ENCODE results near the gene DTNB.

The DTNB gene

GRCh38 chr2:25467743-25468142 lies 205.6 kb downstream of the DTNB start:
- Histone ChIP-seq H3K27ac (replicated peaks) (no peak overlapping the region), H3K27me3 (ENCODE audit: insufficient read depth, poor library complexity, severe bottlenecking) (no peaks in the 10 kb centered on the region), H3K4me3 (replicated peaks; ENCODE audit: insufficient read depth, low read length) (no peak overlapping the region)
- DNase-seq (ENCODE audit: low read depth in 1 of 2, low spot score in 1 of 2) = no peak
- no peak for TF ChIP-seq GABPA (IDR thresholded peaks at IDR 0.05; ENCODE audit: low read depth)
- TF ChIP-seq, protein P1, sequence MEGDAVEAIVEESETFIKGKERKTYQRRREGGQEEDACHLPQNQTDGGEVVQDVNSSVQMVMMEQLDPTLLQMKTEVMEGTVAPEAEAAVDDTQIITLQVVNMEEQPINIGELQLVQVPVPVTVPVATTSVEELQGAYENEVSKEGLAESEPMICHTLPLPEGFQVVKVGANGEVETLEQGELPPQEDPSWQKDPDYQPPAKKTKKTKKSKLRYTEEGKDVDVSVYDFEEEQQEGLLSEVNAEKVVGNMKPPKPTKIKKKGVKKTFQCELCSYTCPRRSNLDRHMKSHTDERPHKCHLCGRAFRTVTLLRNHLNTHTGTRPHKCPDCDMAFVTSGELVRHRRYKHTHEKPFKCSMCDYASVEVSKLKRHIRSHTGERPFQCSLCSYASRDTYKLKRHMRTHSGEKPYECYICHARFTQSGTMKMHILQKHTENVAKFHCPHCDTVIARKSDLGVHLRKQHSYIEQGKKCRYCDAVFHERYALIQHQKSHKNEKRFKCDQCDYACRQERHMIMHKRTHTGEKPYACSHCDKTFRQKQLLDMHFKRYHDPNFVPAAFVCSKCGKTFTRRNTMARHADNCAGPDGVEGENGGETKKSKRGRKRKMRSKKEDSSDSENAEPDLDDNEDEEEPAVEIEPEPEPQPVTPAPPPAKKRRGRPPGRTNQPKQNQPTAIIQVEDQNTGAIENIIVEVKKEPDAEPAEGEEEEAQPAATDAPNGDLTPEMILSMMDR (IDR thresholded peaks at IDR 0.05; ENCODE audit: insufficient read depth, low read length) = no peak
- TF ChIP-seq, protein P2, sequence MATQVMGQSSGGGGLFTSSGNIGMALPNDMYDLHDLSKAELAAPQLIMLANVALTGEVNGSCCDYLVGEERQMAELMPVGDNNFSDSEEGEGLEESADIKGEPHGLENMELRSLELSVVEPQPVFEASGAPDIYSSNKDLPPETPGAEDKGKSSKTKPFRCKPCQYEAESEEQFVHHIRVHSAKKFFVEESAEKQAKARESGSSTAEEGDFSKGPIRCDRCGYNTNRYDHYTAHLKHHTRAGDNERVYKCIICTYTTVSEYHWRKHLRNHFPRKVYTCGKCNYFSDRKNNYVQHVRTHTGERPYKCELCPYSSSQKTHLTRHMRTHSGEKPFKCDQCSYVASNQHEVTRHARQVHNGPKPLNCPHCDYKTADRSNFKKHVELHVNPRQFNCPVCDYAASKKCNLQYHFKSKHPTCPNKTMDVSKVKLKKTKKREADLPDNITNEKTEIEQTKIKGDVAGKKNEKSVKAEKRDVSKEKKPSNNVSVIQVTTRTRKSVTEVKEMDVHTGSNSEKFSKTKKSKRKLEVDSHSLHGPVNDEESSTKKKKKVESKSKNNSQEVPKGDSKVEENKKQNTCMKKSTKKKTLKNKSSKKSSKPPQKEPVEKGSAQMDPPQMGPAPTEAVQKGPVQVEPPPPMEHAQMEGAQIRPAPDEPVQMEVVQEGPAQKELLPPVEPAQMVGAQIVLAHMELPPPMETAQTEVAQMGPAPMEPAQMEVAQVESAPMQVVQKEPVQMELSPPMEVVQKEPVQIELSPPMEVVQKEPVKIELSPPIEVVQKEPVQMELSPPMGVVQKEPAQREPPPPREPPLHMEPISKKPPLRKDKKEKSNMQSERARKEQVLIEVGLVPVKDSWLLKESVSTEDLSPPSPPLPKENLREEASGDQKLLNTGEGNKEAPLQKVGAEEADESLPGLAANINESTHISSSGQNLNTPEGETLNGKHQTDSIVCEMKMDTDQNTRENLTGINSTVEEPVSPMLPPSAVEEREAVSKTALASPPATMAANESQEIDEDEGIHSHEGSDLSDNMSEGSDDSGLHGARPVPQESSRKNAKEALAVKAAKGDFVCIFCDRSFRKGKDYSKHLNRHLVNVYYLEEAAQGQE (IDR thresholded peaks at IDR 0.05; ENCODE audit: insufficient replicate concordance, low read depth) = no peak

- H3K27ac ChIP-seq (replicated peaks) = no peak overlapping the region
- H3K4me3 ChIP-seq (replicated peaks; ENCODE audit: insufficient read depth, low read length) = no peak overlapping the region
- DNase-seq (ENCODE audit: low read depth in 1 of 2, low spot score in 1 of 2) = no peak
- TF ChIP-seq POLR2AphosphoS5 (IDR thresholded peaks at IDR 0.05; ENCODE audit: low read depth) (no peak), SPI1 (IDR thresholded peaks at IDR 0.05; ENCODE audit: borderline replicate concordance, low read depth) (no peak), GABPA (IDR thresholded peaks at IDR 0.05; ENCODE audit: low read depth) (no peak)
- TF ChIP-seq, protein P2 (IDR thresholded peaks at IDR 0.05; ENCODE audit: insufficient replicate concordance, low read depth) = no peak
- TF ChIP-seq, protein P1 (IDR thresholded peaks at IDR 0.05; ENCODE audit: insufficient read depth, low read length) = no peak
- H3K27me3 ChIP-seq (ENCODE audit: insufficient read depth, poor library complexity, severe bottlenecking) = no peaks in the 10 kb centered on the region
Measured at GRCh38 chr2:25462021-25462420, 211.4 kb downstream of the DTNB start.

- no peak for DNase-seq (ENCODE audit: low read depth in 1 of 2, low spot score in 1 of 2)
- Histone ChIP-seq H3K4me3 (replicated peaks; ENCODE audit: insufficient read depth, low read length) (no peak overlapping the region), H3K27ac (replicated peaks) (no peak overlapping the region)
Measured at GRCh38 chr2:25460261-25460905, 213.0 kb downstream of the DTNB start.

GRCh38 chr2:25454824-25455611 lies 218.4 kb downstream of the DTNB start:
- Histone ChIP-seq H3K27ac (replicated peaks) (no peak overlapping the region), H3K4me3 (replicated peaks; ENCODE audit: insufficient read depth, low read length) (no peak overlapping the region), H3K27me3 (ENCODE audit: insufficient read depth, poor library complexity, severe bottlenecking) (no peaks in the 10 kb centered on the region)
- TF ChIP-seq SPI1 (IDR thresholded peaks at IDR 0.05; ENCODE audit: borderline replicate concordance, low read depth) (no peak), POLR2AphosphoS5 (IDR thresholded peaks at IDR 0.05; ENCODE audit: low read depth) (no peak), GABPA (IDR thresholded peaks at IDR 0.05; ENCODE audit: low read depth) (no peak)
- TF ChIP-seq, protein P2 (IDR thresholded peaks at IDR 0.05; ENCODE audit: insufficient replicate concordance, low read depth) = no peak
- TF ChIP-seq, protein P1 (IDR thresholded peaks at IDR 0.05; ENCODE audit: insufficient read depth, low read length) = no peak
- no peak for DNase-seq (ENCODE audit: low read depth in 1 of 2, low spot score in 1 of 2)

More at GRCh38 chr2:25460261-25460905, 213.0 kb downstream of the DTNB start:
- H3K27me3 ChIP-seq (ENCODE audit: insufficient read depth, poor library complexity, severe bottlenecking) = no peaks in the 10 kb centered on the region
- TF ChIP-seq GABPA (IDR thresholded peaks at IDR 0.05; ENCODE audit: low read depth) (no peak), SPI1 (IDR thresholded peaks at IDR 0.05; ENCODE audit: borderline replicate concordance, low read depth) (peak; percentile 9; the same call in 1 of the 2 replicates)
